Heart right ventricle (tissue), 16 donors: ENCODE data around the gene PEX10. TPM values are rescaled to one million over a fixed set of nuclear protein-coding genes. Genes with fewer than 3 reads are reported as not detected.

ENCODE experiments used
- ATAC-seq, 8 donors: fragments of 200-7000 bp; cut with Tn5 transposase; one replicate each; pipeline ENCODE4 v1.9.1; 2020; ENCODE audit warnings: mild to moderate bottlenecking in 8 of 8, moderate library complexity in 8 of 8, moderate number of reproducible peaks in 1 of 8
- DNase-seq, 2 donors: peaks; one replicate each; pipeline ENCODE4 v3.0.0-alpha.2; 2020
- H3K27ac ChIP-seq, 10 donors: fragments of 200-600 bp; sonication (generic) in 2 of 10; one replicate each; pipeline versions ENCODE4 v1.5.0 to v1.8.0; 2020 to 2022; ENCODE audit warnings: mild to moderate bottlenecking in 3 of 10
- H3K27me3 ChIP-seq, 7 donors: fragments of 200-600 bp; one replicate each; pipeline ENCODE4 v1.8.0; 2021 to 2022; ENCODE audit warnings: mild to moderate bottlenecking in 2 of 7
- H3K36me3 ChIP-seq, 9 donors: fragments of 200-600 bp; sonication (generic) in 1 of 9; one replicate each; pipeline versions ENCODE4 v1.5.0 to v1.8.0; 2020 to 2022; ENCODE audit warnings: mild to moderate bottlenecking in 2 of 9
- H3K4me1 ChIP-seq, 9 donors: fragments of 200-600 bp; sonication (generic) in 1 of 9; one replicate each; pipeline versions ENCODE4 v1.5.0 to v1.8.0; 2020 to 2022; ENCODE audit warnings: mild to moderate bottlenecking in 4 of 9
- H3K4me3 ChIP-seq, 10 donors: fragments of 200-600 bp; sonication (generic) in 2 of 10; one replicate each; pipeline versions ENCODE4 v1.5.0 to v1.8.0; 2020 to 2022; ENCODE audit warnings: mild to moderate bottlenecking in 7 of 10, moderate library complexity in 2 of 10
- H3K9me3 ChIP-seq, 11 donors: fragments of 200-600 bp in 10 of 11; sonication (generic) in 2 of 11; one replicate each; pipeline versions ENCODE4 v1.5.0 to v1.8.0; 2013 to 2022; ENCODE audit warnings: mild to moderate bottlenecking in 2 of 11, control low read depth in 1 of 11, moderate library complexity in 1 of 11
- CTCF ChIP-seq, 9 donors: fragments of 200-600 bp; sonication (generic) in 2 of 9; IDR thresholded peaks; one replicate each; pipeline versions ENCODE4 v1.5.0 to v1.8.0; 2021 to 2022; ENCODE audit warnings: antibody characterized with exemption in 9 of 9, mild to moderate bottlenecking in 5 of 9, moderate library complexity in 1 of 9
- WGBS, 2 donors: extraction: QIAGEN DNeasy Blood & Tissue Kit; methylation state at CpG; one replicate each; pipeline ENCODE4 v1.1.7; 2013; ENCODE audit warnings: inconsistent platforms in 1 of 2; 5-methylcytosine and 5-hydroxymethylcytosine counted together
- intact Hi-C, 10 donors: fragments of 100-400 bp; cut with DNase I; formaldehyde crosslinking; loops; one replicate each; pipeline versions ENCODE4 v1.11.1 to v1.14.2; 2022
- polyA plus RNA-seq, 2 donors: library from polyadenylated mRNA; stranded (reverse); fragments of 200-250 nt; gene quantifications; one replicate each; pipeline ENCODE4 v1.2.3, GENCODE V29; 2013
- total RNA-seq, 10 donors: library from RNA; stranded (reverse); fragmentation: NEBNext Ultra II Directional in 3 of 10; extraction: Animal tissue kit (Norgen Biotek cat#: 25700) in 3 of 10; gene quantifications; one replicate each; pipeline versions ENCODE4 v1.2.1 to v1.2.4, GENCODE V29; 2021 to 2023
- donor health status: Arrhythmogenic right ventricular cardiomyopathy.
- donor health status: ischemic (EF 13 %, LVEDD 7.1; RV severe dilation, severe dysfunction).
- donor health status: healthy with polysubstance abuse.
- donor health status: DM: no; HTN: yes; CAD: no.
- donor health status: DM: no; HTN: no; CAD: no.
- donor health status: ischemic (EF 25% LVEDD 6.9; RV normal size, moderate dysfunction).
- donor health status: ischemic (EF 25% LVEDD 5.7; RV mildly dilated, moderate dysfunction).
- donor health status: healthy.
- donor health status: DM: yes; HTN: yes; CAD: no.
- donor health status: Ischemic cardiomyopathy.
- donor health status: ischemic (EF 35%, LVEDD 5.7; RV mildly dilated, moderate dysfunction).
- donor health status: nonischemic (EF 11% LVEDD 7.7; RV severe dilation, severe dysfunction).
- donor health status: DM: yes; HTN: yes; CAD: no.
- donor health status: PGD.
- donor health status: ischemic (EF 29% LVEDD 5.4; RV normal size, mild dysfunction).
- donor health status: nonischemic (EF 23%, LVEDD 6.1; RV moderate dilation, normal function).

Gene PEX10
- total and polyA plus RNA-seq, 12 donors: 13.7 to 26.0 (median 18.5) TPM

GRCh38 chr1:2373551-2374251, 38.7 kb downstream of the PEX10 start:
- no peak for TF ChIP-seq CTCF (IDR thresholded peaks at IDR 0.05)
- Histone ChIP-seq H3K9me3 (no peaks in the 10 kb centered on the region), H3K4me1 (no peaks in the 10 kb centered on the region), H3K27ac (no peak overlapping the region), H3K27me3 (no peaks in the 10 kb centered on the region), H3K36me3 (peaks cover 0 to 22% (median 0%) of the 10 kb centered on the region in 9 donors), H3K4me3 (no peak overlapping the region)
- ATAC-seq (peak in 1 of 8 donors; percentile 13), DNase-seq (no peak)
- 94% methylated on average over 20 of the region's 20 CpGs for WGBS, 2 donors
- intact Hi-C loops: loop anchor here in 2 of 10 donors (5.0 to 10.0 kb wide), 2 partner anchors 46 to 49 kb away; no protein-coding TSS in a partner anchor

- H3K4me1 ChIP-seq: no peaks in the 10 kb centered on the region
- H3K9me3 ChIP-seq: no peaks in the 10 kb centered on the region
- intact Hi-C loops: loop anchor here in 2 of 10 donors (5.0 to 10.0 kb wide), 2 partner anchors 46 to 48 kb away; no protein-coding TSS in a partner anchor
- DNase-seq: no peak
- ATAC-seq: no peak
- no peak overlapping the region for H3K4me3 ChIP-seq
- no peak for TF ChIP-seq CTCF (IDR thresholded peaks at IDR 0.05)
- no peaks in the 10 kb centered on the region for H3K27me3 ChIP-seq
- H3K27ac ChIP-seq: no peak overlapping the region
- WGBS, 2 donors: 94 to 95% methylated on average over 36 of the region's 36 CpGs
- peaks cover 0 to 22% (median 0%) of the 10 kb centered on the region in 9 donors for H3K36me3 ChIP-seq
Measured at GRCh38 chr1:2372551-2373490, 39.5 kb downstream of the PEX10 start.

GRCh38 chr1:2368053-2368744, 44.2 kb downstream of the PEX10 start:
- Histone ChIP-seq H3K27ac (no peak overlapping the region), H3K9me3 (peaks cover 0 to 14% (median 5%) of the 10 kb centered on the region in 11 donors), H3K27me3 (no peaks in the 10 kb centered on the region), H3K4me1 (no peaks in the 10 kb centered on the region), H3K4me3 (no peak overlapping the region), H3K36me3 (peaks cover 0 to 22% (median 0%) of the 10 kb centered on the region in 9 donors)
- ATAC-seq: no peak
- no peak for TF ChIP-seq CTCF (IDR thresholded peaks at IDR 0.05)
- intact Hi-C loops: no loop called here
- 93 to 99% methylated on average over 8 of the region's 8 CpGs for WGBS, 2 donors
- no peak for DNase-seq
